GM12865 (cell line): Measurements from ENCODE around the gene TGIF1.

ENCODE experiments used
- DNase-seq: peaks from one replicate; pipeline ENCODE4 v3.0.0; 2010; ENCODE audit warnings: low read depth
- H3K4me3 ChIP-seq: 2 replicates; pipeline ENCODE4 v1.5.1; 2011; ENCODE audit warnings: mild to moderate bottlenecking, low read depth, low read length, control low read depth
- CTCF ChIP-seq: IDR thresholded peaks from 2 replicates; pipeline ENCODE4 v1.5.1; 2011; ENCODE audit warnings: low read length, control low read depth, low read depth, inconsistent platforms; ENCODE audit not compliant: insufficient read depth; ENCODE audit errors: missing control alignments

The TGIF1 gene

GRCh38 chr18:3420919-3421279 is 29.1 kb upstream of the TGIF1 start:
- no peak for TF ChIP-seq CTCF
- no peak for DNase-seq
- no peak overlapping the region for H3K4me3 ChIP-seq

GRCh38 chr18:3422905-3423304 is 27.1 kb upstream of the TGIF1 start:
- H3K4me3 ChIP-seq: no peak overlapping the region
- no peak for TF ChIP-seq CTCF
- DNase-seq: no peak

GRCh38 chr18:3424280-3424890 is 25.6 kb upstream of the TGIF1 start:
- DNase-seq: no peak
- no peak for TF ChIP-seq CTCF
- H3K4me3 ChIP-seq: no peak overlapping the region

- no peak for TF ChIP-seq CTCF
- no peak overlapping the region for H3K4me3 ChIP-seq
- DNase-seq: no peak
Measured at GRCh38 chr18:3425030-3425429, 24.9 kb upstream of the TGIF1 start.

- no peak overlapping the region for H3K4me3 ChIP-seq
- no peak for TF ChIP-seq CTCF
- no peak for DNase-seq
Measured at GRCh38 chr18:3425446-3425845, 24.5 kb upstream of the TGIF1 start.

- no peak overlapping the region for H3K4me3 ChIP-seq
- DNase-seq: no peak
- TF ChIP-seq CTCF: no peak
Measured at GRCh38 chr18:3426074-3426473, 23.9 kb upstream of the TGIF1 start.

- no peak for DNase-seq
- no peak overlapping the region for H3K4me3 ChIP-seq
- no peak for TF ChIP-seq CTCF
Measured at GRCh38 chr18:3427944-3428343, 22.0 kb upstream of the TGIF1 start.
